DND-41 (cell line): Measurements from ENCODE around the gene NOL9.

Experiments used
- ATAC-seq: fragments of 200-7000 bp; cut with Tn5 transposase; 3 replicates; pipeline ENCODE4 v1.9.1; 2021; ENCODE audit warnings: low read depth; ENCODE audit not compliant: insufficient read depth
- DNase-seq: peaks from one replicate; pipeline ENCODE4 v3.0.0-alpha.2; 2020
- H2AFZ ChIP-seq: 2 replicates; pipeline ENCODE4 v1.6.0; 2012; ENCODE audit warnings: low read depth, low read length
- H3K27ac ChIP-seq: 2 replicates; pipeline ENCODE4 v1.5.1; 2012; ENCODE audit warnings: low read length, inconsistent platforms
- H3K27me3 ChIP-seq: fragments of 200-600 bp; sonication (generic); 2 replicates; pipeline ENCODE4 v1.6.0; 2012; ENCODE audit warnings: low read length, mild to moderate bottlenecking, inconsistent platforms; ENCODE audit not compliant: insufficient read depth, poor library complexity
- H3K36me3 ChIP-seq: 2 replicates; pipeline ENCODE4 v1.5.1; 2012; ENCODE audit warnings: low read length, inconsistent platforms; ENCODE audit not compliant: insufficient read depth
- H3K4me1 ChIP-seq: 2 replicates; pipeline ENCODE4 v1.5.1; 2012; ENCODE audit warnings: mild to moderate bottlenecking, low read length; ENCODE audit not compliant: insufficient read depth
- H3K4me2 ChIP-seq: 2 replicates; pipeline ENCODE4 v1.6.0; 2012; ENCODE audit warnings: mild to moderate bottlenecking, moderate library complexity, low read length, inconsistent platforms; ENCODE audit not compliant: insufficient read depth
- H3K4me3 ChIP-seq, 2 experiments: fragments of 200-600 bp in 1 of 2; shearing (Covaris generic) in 1 of 2; 2 replicates each; pipeline ENCODE4 v1.5.1; 2012 to 2016; ENCODE audit warnings: inconsistent platforms in 2 of 2, low read length in 2 of 2, mild to moderate bottlenecking in 2 of 2, low read depth in 1 of 2, moderate library complexity in 1 of 2
- H3K79me2 ChIP-seq: 2 replicates; pipeline ENCODE4 v1.6.0; 2012; ENCODE audit warnings: low read length, inconsistent platforms; ENCODE audit not compliant: insufficient read depth
- H3K9ac ChIP-seq: 2 replicates; pipeline ENCODE4 v1.6.0; 2012; ENCODE audit warnings: low read depth, mild to moderate bottlenecking, inconsistent platforms, low read length, moderate library complexity
- H3K9me3 ChIP-seq: 2 replicates; pipeline ENCODE4 v1.5.1; 2012; ENCODE audit warnings: low read length, moderate library complexity, mild to moderate bottlenecking, inconsistent platforms; ENCODE audit not compliant: insufficient read depth, severe bottlenecking
- H4K20me1 ChIP-seq: 2 replicates; pipeline ENCODE4 v1.6.0; 2012; ENCODE audit warnings: low read length; ENCODE audit not compliant: insufficient read depth
- EZH2 ChIP-seq: IDR thresholded peaks from 3 replicates; pipeline ENCODE4 v1.6.1; 2012; ENCODE audit warnings: borderline replicate concordance, low read depth, mild to moderate bottlenecking, moderate library complexity, low read length, inconsistent platforms; ENCODE audit not compliant: severe bottlenecking
- TF ChIP-seq, protein P1 (sequence below): IDR thresholded peaks from 2 replicates; pipeline ENCODE4 v1.5.1; 2012; ENCODE audit warnings: borderline replicate concordance, low read length, moderate library complexity, mild to moderate bottlenecking; ENCODE audit not compliant: poor library complexity, severe bottlenecking; ENCODE audit errors: extremely low read depth

Gene NOL9

DNA sequence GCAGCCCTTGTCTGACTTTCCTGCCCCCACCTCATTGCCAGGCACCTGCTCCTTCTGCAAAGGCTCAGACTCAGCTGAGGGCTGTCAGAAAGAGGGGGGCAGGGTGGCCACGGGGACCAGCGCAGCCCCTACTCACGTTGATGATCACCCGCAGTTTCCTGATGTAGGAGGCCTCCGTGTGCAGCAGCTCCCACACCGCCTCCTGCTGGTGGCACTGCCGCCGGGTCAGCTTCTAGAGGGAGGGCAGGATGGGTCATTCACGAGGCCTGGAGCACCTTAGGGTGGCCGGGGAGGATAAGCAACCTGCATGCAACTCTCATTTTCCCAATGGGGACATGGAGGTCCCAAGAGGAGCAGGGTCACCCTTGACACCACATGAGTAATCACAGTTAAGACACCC, 81.9 kb downstream of the NOL9 start:
- no peaks in the 10 kb centered on the region for H3K27me3 ChIP-seq
- no peaks in the 10 kb centered on the region for H3K4me1 ChIP-seq
- H3K4me2 ChIP-seq: no peak overlapping the region
- no peak overlapping the region for H3K4me3 ChIP-seq
- no peak overlapping the region for H3K9ac ChIP-seq
- H3K27ac ChIP-seq: no peak overlapping the region
- ATAC-seq: no peak
- H3K79me2 ChIP-seq: no peaks in the 10 kb centered on the region
- no peaks in the 10 kb centered on the region for H3K9me3 ChIP-seq
- TF ChIP-seq, protein P1, sequence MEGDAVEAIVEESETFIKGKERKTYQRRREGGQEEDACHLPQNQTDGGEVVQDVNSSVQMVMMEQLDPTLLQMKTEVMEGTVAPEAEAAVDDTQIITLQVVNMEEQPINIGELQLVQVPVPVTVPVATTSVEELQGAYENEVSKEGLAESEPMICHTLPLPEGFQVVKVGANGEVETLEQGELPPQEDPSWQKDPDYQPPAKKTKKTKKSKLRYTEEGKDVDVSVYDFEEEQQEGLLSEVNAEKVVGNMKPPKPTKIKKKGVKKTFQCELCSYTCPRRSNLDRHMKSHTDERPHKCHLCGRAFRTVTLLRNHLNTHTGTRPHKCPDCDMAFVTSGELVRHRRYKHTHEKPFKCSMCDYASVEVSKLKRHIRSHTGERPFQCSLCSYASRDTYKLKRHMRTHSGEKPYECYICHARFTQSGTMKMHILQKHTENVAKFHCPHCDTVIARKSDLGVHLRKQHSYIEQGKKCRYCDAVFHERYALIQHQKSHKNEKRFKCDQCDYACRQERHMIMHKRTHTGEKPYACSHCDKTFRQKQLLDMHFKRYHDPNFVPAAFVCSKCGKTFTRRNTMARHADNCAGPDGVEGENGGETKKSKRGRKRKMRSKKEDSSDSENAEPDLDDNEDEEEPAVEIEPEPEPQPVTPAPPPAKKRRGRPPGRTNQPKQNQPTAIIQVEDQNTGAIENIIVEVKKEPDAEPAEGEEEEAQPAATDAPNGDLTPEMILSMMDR: peak; percentile 51
- no peak for TF ChIP-seq EZH2
- H2AFZ ChIP-seq: no peak overlapping the region
- H3K36me3 ChIP-seq: no peaks in the 10 kb centered on the region
- no peak for DNase-seq
- no peaks in the 10 kb centered on the region; the same call in 1 of the 2 replicates for H4K20me1 ChIP-seq

DNA sequence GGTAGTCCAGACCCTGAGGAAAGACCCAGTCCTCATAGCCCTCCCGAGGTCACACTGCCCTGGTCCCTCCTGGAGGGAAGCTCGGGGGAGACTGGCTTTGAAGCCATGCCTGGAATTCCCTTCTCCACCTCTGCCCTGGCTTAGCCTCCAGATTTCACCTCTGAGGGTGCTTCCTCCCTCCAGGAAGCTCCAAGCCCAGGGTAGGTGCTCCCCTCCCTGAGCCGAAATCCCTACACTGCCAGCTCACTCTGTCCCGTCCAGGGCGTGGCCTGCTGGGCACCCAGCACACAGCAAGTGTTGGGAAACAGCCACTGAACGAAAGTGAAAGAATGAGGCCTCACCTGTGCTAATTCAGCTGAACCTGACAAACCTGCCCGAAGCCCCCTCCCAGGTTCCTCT, 82.3 kb downstream of the NOL9 start:
- H3K4me3 ChIP-seq: no peak overlapping the region
- no peak overlapping the region for H3K27ac ChIP-seq
- H3K4me1 ChIP-seq: no peaks in the 10 kb centered on the region
- H2AFZ ChIP-seq: no peak overlapping the region
- DNase-seq (no peak), ATAC-seq (no peak)
- no peak for TF ChIP-seq EZH2
- TF ChIP-seq, protein P1: no peak
- H3K9me3 ChIP-seq: no peaks in the 10 kb centered on the region
- H4K20me1 ChIP-seq: peaks cover 2% of the 10 kb centered on the region
- H3K9ac ChIP-seq: no peak overlapping the region
- H3K27me3 ChIP-seq: no peaks in the 10 kb centered on the region
- H3K36me3 ChIP-seq: no peaks in the 10 kb centered on the region
- H3K4me2 ChIP-seq: no peak overlapping the region
- H3K79me2 ChIP-seq: no peaks in the 10 kb centered on the region
